B cell (primary cell): Measurements from ENCODE around the gene SUPT5H. TPM values are rescaled to one million over a fixed set of nuclear protein-coding genes. Genes with fewer than 3 reads are reported as not detected.
A peak's percentile ranks its signal among the peaks of the same experiment; 100 is the strongest.

ENCODE experiments used
- ATAC-seq: fragments of 200-7000 bp; cut with Tn5 transposase; one replicate; pipeline ENCODE4 v1.10.0; 2021; ENCODE audit warnings: low read depth, mild to moderate bottlenecking, moderate number of reproducible peaks, moderate library complexity
- CTCF ChIA-PET: fragments of 350-600 bp; sonication (Branson Sonifier 250); formaldehyde crosslinking; loops from one replicate; lab custom pipeline; 2021; ENCODE audit warnings: antibody characterized with exemption, inconsistent platforms; lab: Charles Lee
- POLR2A ChIA-PET: fragments of 350-600 bp; sonication (Branson Sonifier 250); formaldehyde crosslinking; loops from one replicate; lab custom pipeline; 2021; ENCODE audit warnings: antibody characterized with exemption; lab: Charles Lee
- DNase-seq: peaks from one replicate; pipeline ENCODE4 v3.0.0; 2013
- H2AFZ ChIP-seq: 2 replicates; pipeline ENCODE4 v1.6.1; 2012; ENCODE audit warnings: mild to moderate bottlenecking, low read depth, low read length; ENCODE audit not compliant: insufficient read depth, poor library complexity, severe bottlenecking
- H3K27ac ChIP-seq, 2 donors: 1 replicate in 1 of 2; 2 replicates in 1 of 2; pipeline ENCODE4 v1.5.1; 2012 to 2013; ENCODE audit warnings: low read length in 2 of 2, mild to moderate bottlenecking in 2 of 2, moderate library complexity in 1 of 2
- H3K27me3 ChIP-seq, 4 experiments: fragments of 200-600 bp in 1 of 4; sonication (generic) in 1 of 4; replicated peaks in 1 of 4; 1 replicate in 2 of 4; 2 replicates in 2 of 4; pipeline versions ENCODE4 v1.6.1 to v1.7.0; 2013 to 2016; ENCODE audit warnings: low read length in 3 of 4, mild to moderate bottlenecking in 2 of 4, mixed read lengths in 1 of 4, moderate library complexity in 1 of 4; ENCODE audit not compliant: insufficient read depth in 4 of 4, control insufficient read depth in 3 of 4; ENCODE audit errors: control extremely low read depth in 1 of 4
- H3K36me3 ChIP-seq, 2 experiments: replicated peaks in 1 of 2; 1 replicate in 1 of 2; 2 replicates in 1 of 2; pipeline versions ENCODE4 v1.6.1 to v1.7.1; 2013; ENCODE audit warnings: low read length in 1 of 2; ENCODE audit not compliant: insufficient read depth in 2 of 2, control insufficient read depth in 1 of 2; ENCODE audit errors: control extremely low read depth in 1 of 2, extremely low read depth in 1 of 2
- H3K4me1 ChIP-seq, 2 donors: fragments of 200-600 bp in 1 of 2; sonication (generic) in 1 of 2; 1 replicate in 1 of 2; 2 replicates in 1 of 2; pipeline versions ENCODE4 v1.5.1 to v1.6.1; 2013 to 2017; ENCODE audit warnings: low read length in 2 of 2; ENCODE audit not compliant: control insufficient read depth in 2 of 2, insufficient read depth in 2 of 2
- H3K4me2 ChIP-seq: replicated peaks from 2 replicates; pipeline ENCODE3; 2012; ENCODE audit warnings: mild to moderate bottlenecking, low read depth, low read length; ENCODE audit not compliant: poor library complexity, severe bottlenecking
- H3K4me3 ChIP-seq, 5 experiments: fragments of 200-600 bp in 1 of 5; sonication (generic) in 1 of 5; 1 replicate in 3 of 5; 2 replicates in 2 of 5; pipeline versions ENCODE4 v1.5.1 to v1.7.0; 2011 to 2016; ENCODE audit warnings: low read length in 4 of 5, mild to moderate bottlenecking in 4 of 5, low read depth in 2 of 5, control low read depth in 1 of 5, moderate library complexity in 1 of 5; ENCODE audit not compliant: insufficient read depth in 1 of 5; ENCODE audit errors: control extremely low read depth in 1 of 5, extremely low read depth in 1 of 5
- H3K79me2 ChIP-seq: fragments of 200-600 bp; sonication (generic); one replicate; pipeline ENCODE4 v1.6.0; 2016; ENCODE audit warnings: low read length; ENCODE audit not compliant: control insufficient read depth, insufficient read depth
- H3K9ac ChIP-seq: fragments of 200-600 bp; sonication (generic); 2 replicates; pipeline ENCODE4 v1.6.1; 2017; ENCODE audit warnings: mild to moderate bottlenecking, low read length, moderate library complexity
- H3K9me3 ChIP-seq, 3 donors: one replicate each; pipeline versions ENCODE4 v1.6.1 to v1.7.1; 2013; ENCODE audit warnings: low read length in 2 of 3; ENCODE audit not compliant: control insufficient read depth in 2 of 3, insufficient read depth in 1 of 3; ENCODE audit errors: control extremely low read depth in 1 of 3
- H4K20me1 ChIP-seq: 2 replicates; pipeline ENCODE4 v1.6.0; 2012; ENCODE audit warnings: mild to moderate bottlenecking, low read length; ENCODE audit not compliant: insufficient read depth, control insufficient read depth, poor library complexity, severe bottlenecking
- H3K27ac Mint-ChIP-seq: one replicate; pipeline ENCODE4 v1.8.0; 2021; ENCODE audit warnings: mixed read lengths
- H3K27me3 Mint-ChIP-seq: one replicate; pipeline ENCODE4 v1.8.0; 2021; ENCODE audit warnings: mixed read lengths
- H3K4me1 Mint-ChIP-seq: one replicate; pipeline ENCODE4 v1.8.0; 2021; ENCODE audit warnings: mixed read lengths
- H3K4me3 Mint-ChIP-seq: one replicate; pipeline ENCODE4 v1.8.0; 2021; ENCODE audit warnings: mixed read lengths
- H3K9me3 Mint-ChIP-seq: one replicate; pipeline ENCODE4 v1.8.0; 2022; ENCODE audit warnings: mixed read lengths; ENCODE audit not compliant: insufficient read depth
- CTCF ChIP-seq: fragments of 200-600 bp; IDR thresholded peaks from one replicate; pipeline ENCODE4 v1.8.0; 2022; ENCODE audit warnings: antibody characterized with exemption, mild to moderate bottlenecking
- EZH2 ChIP-seq: IDR thresholded peaks from 2 replicates; pipeline ENCODE4 v1.6.1; 2012; ENCODE audit warnings: borderline replicate concordance, low read depth, mild to moderate bottlenecking, moderate library complexity, low read length; ENCODE audit not compliant: insufficient read depth, poor library complexity, severe bottlenecking
- WGBS: methylation state at CpG from one replicate; pipeline ENCODE4 v1.1.5; 2013; ENCODE audit warnings: missing lambda C conversion rate; ENCODE audit not compliant: insufficient coverage; 5-methylcytosine and 5-hydroxymethylcytosine counted together
- intact Hi-C: fragments of 100-400 bp; cut with micrococcal nuclease; formaldehyde crosslinking; loops from one replicate; pipeline ENCODE4 v1.10.0; 2022
- polyA plus RNA-seq: library from polyadenylated mRNA; depleted of rRNA; stranded (reverse); fragments of >200 nt; gene quantifications from 2 replicates; pipeline ENCODE4 v1.2.3, GENCODE V29; 2012
- total RNA-seq, 2 donors: library from RNA; stranded (reverse); fragments of 120-200 nt in 1 of 2; gene quantifications; 1 replicate in 1 of 2; 2 replicates in 1 of 2; pipeline versions ENCODE4 v1.2.3 to v1.2.4, GENCODE V29; 2013 to 2022

The SUPT5H gene
- total and polyA plus RNA-seq, 2 donors (not counting 1 experiment from before 2014, with no cell fraction given), result 119 to 203 TPM

GRCh38 chr19:39401549-39402345 lies 43.6 kb upstream of the SUPT5H start:
- Histone ChIP-seq H3K4me3 (peak overlapping the region in 4 of 5 experiments; percentile 63 to 91 (median 77)), H4K20me1 (peaks cover under 1% of the 10 kb centered on the region), H3K27me3 (no peaks in the 10 kb centered on the region), H3K4me2 (peak overlapping the region; percentile 100), H3K4me1 (peaks cover 72 to 91% of the 10 kb centered on the region in 2 donors), H2AFZ (no peak overlapping the region), H3K9me3 (peaks cover 0 to 17% (median 0%) of the 10 kb centered on the region in 3 donors), H3K79me2 (peaks cover 65% of the 10 kb centered on the region), H3K36me3 (peaks cover 0 to 9% of the 10 kb centered on the region in 2 experiments), H3K9ac (peak overlapping the region; percentile 98), H3K27ac (peak overlapping the region; percentile 100)
- Mint-ChIP-seq H3K27me3 (no peaks in the 10 kb centered on the region), H3K4me3 (peak overlapping the region; percentile 94), H3K27ac (peak overlapping the region; percentile 96), H3K4me1 (peaks cover 80% of the 10 kb centered on the region), H3K9me3 (no peaks in the 10 kb centered on the region)
- WGBS, result 25% methylated on average over 17 of the region's 25 CpGs
- ChIA-PET CTCF (interaction anchor here (0.7 to 8.9 kb wide), 11 partner anchors 7 to 280 kb away, joined by 3 to 260 read pairs (median 6); partner anchors contain the start of genes EID2B, MED29, PAF1 and PLEKHG2), POLR2A (interaction anchor here (0.6 to 8.8 kb wide), 10 partner anchors 7 to 1025 kb away, joined by 3 to 74 read pairs (median 5); partner anchors contain the start of genes MED29, PAF1, PLEKHG2 and RPS16)
- ATAC-seq (peak; percentile 29), DNase-seq (peak; percentile 88)
- intact Hi-C loops, result loop anchor here (1.0 to 10.0 kb wide), 2 partner anchors 9 to 537 kb away; no protein-coding TSS in a partner anchor
- TF ChIP-seq CTCF, result no peak
- TF ChIP-seq EZH2, result no peak
